ENCODE results near the gene PKNOX2.
A peak's percentile ranks its signal among the peaks of the same experiment; 100 is the strongest.

The PKNOX2 gene

GRCh38 chr11:125367710-125368109 lies 203.2 kb downstream of the PKNOX2 start:
- Histone ChIP-seq H3K36me3 (ENCODE audit: insufficient read depth, low read length) (no peaks in the 10 kb centered on the region), H3K27ac (ENCODE audit: low read depth, low read length) (no peak overlapping the region), H3K9ac (ENCODE audit: low read length) (no peak overlapping the region), H3K4me1 (ENCODE audit: insufficient read depth, low read length) (no peaks in the 10 kb centered on the region), H3K4me3 (ENCODE audit: low read depth in 1 of 2, low read length in 2 of 2) (no peak overlapping the region), H3K27me3 (ENCODE audit: control insufficient read depth in 1 of 2, insufficient read depth in 2 of 2, low read length in 2 of 2) (no peaks in the 10 kb centered on the region), H3K9me3 (ENCODE audit: low read length) (no peaks in the 10 kb centered on the region)

GRCh38 chr11:125368757-125369156 lies 204.2 kb downstream of the PKNOX2 start:
- Histone ChIP-seq H3K27ac (ENCODE audit: low read depth, low read length) (no peak overlapping the region), H3K9me3 (ENCODE audit: low read length) (no peaks in the 10 kb centered on the region), H3K36me3 (ENCODE audit: insufficient read depth, low read length) (no peaks in the 10 kb centered on the region), H3K9ac (ENCODE audit: low read length) (no peak overlapping the region), H3K4me1 (ENCODE audit: insufficient read depth, low read length) (no peaks in the 10 kb centered on the region), H3K27me3 (ENCODE audit: control insufficient read depth in 1 of 2, insufficient read depth in 2 of 2, low read length in 2 of 2) (no peaks in the 10 kb centered on the region), H3K4me3 (ENCODE audit: low read depth in 1 of 2, low read length in 2 of 2) (no peak overlapping the region)

GRCh38 chr11:125369808-125370207 lies 205.3 kb downstream of the PKNOX2 start:
- H3K27ac ChIP-seq (ENCODE audit: low read depth, low read length) = no peak overlapping the region
- no peaks in the 10 kb centered on the region for H3K36me3 ChIP-seq (ENCODE audit: insufficient read depth, low read length)
- no peak overlapping the region for H3K9ac ChIP-seq (ENCODE audit: low read length)
- H3K4me3 ChIP-seq (ENCODE audit: low read depth in 1 of 2, low read length in 2 of 2) = no peak overlapping the region
- no peaks in the 10 kb centered on the region for H3K4me1 ChIP-seq (ENCODE audit: insufficient read depth, low read length)
- H3K27me3 ChIP-seq (ENCODE audit: control insufficient read depth in 1 of 2, insufficient read depth in 2 of 2, low read length in 2 of 2) = no peaks in the 10 kb centered on the region
- no peaks in the 10 kb centered on the region for H3K9me3 ChIP-seq (ENCODE audit: low read length)

- no peaks in the 10 kb centered on the region for H3K27me3 ChIP-seq (ENCODE audit: control insufficient read depth in 1 of 2, insufficient read depth in 2 of 2, low read length in 2 of 2)
- H3K4me1 ChIP-seq (ENCODE audit: insufficient read depth, low read length) = no peaks in the 10 kb centered on the region
- no peak overlapping the region for H3K9ac ChIP-seq (ENCODE audit: low read length)
- no peak overlapping the region for H3K27ac ChIP-seq (ENCODE audit: low read depth, low read length)
- no peaks in the 10 kb centered on the region for H3K36me3 ChIP-seq (ENCODE audit: insufficient read depth, low read length)
- H3K9me3 ChIP-seq (ENCODE audit: low read length) = no peaks in the 10 kb centered on the region
- no peak overlapping the region for H3K4me3 ChIP-seq (ENCODE audit: low read depth in 1 of 2, low read length in 2 of 2)
These were observed 206.2 kb downstream of the PKNOX2 start for GRCh38 chr11:125370561-125371389.

GRCh38 chr11:125371431-125371935 lies 206.9 kb downstream of the PKNOX2 start:
- no peak overlapping the region for H3K4me3 ChIP-seq (ENCODE audit: low read depth in 1 of 2, low read length in 2 of 2)
- H3K9ac ChIP-seq (ENCODE audit: low read length) = no peak overlapping the region
- no peaks in the 10 kb centered on the region for H3K36me3 ChIP-seq (ENCODE audit: insufficient read depth, low read length)
- H3K27ac ChIP-seq (ENCODE audit: low read depth, low read length) = no peak overlapping the region
- no peaks in the 10 kb centered on the region for H3K9me3 ChIP-seq (ENCODE audit: low read length)
- no peaks in the 10 kb centered on the region for H3K27me3 ChIP-seq (ENCODE audit: control insufficient read depth in 1 of 2, insufficient read depth in 2 of 2, low read length in 2 of 2)
- peaks cover 4% of the 10 kb centered on the region for H3K4me1 ChIP-seq (ENCODE audit: insufficient read depth, low read length)

GRCh38 chr11:125372088-125372487 lies 207.5 kb downstream of the PKNOX2 start:
- no peak overlapping the region for H3K27ac ChIP-seq (ENCODE audit: low read depth, low read length)
- no peak overlapping the region for H3K4me3 ChIP-seq (ENCODE audit: low read depth in 1 of 2, low read length in 2 of 2)
- H3K4me1 ChIP-seq (ENCODE audit: insufficient read depth, low read length) = peaks cover 10% of the 10 kb centered on the region

GRCh38 chr11:125372911-125373310 lies 208.4 kb downstream of the PKNOX2 start:
- Histone ChIP-seq H3K9ac (ENCODE audit: low read length) (no peak overlapping the region), H3K9me3 (ENCODE audit: low read length) (no peaks in the 10 kb centered on the region), H3K4me1 (ENCODE audit: insufficient read depth, low read length) (peaks cover 11% of the 10 kb centered on the region), H3K36me3 (ENCODE audit: insufficient read depth, low read length) (no peaks in the 10 kb centered on the region), H3K27me3 (ENCODE audit: control insufficient read depth in 1 of 2, insufficient read depth in 2 of 2, low read length in 2 of 2) (no peaks in the 10 kb centered on the region), H3K4me3 (ENCODE audit: low read depth in 1 of 2, low read length in 2 of 2) (no peak overlapping the region), H3K27ac (ENCODE audit: low read depth, low read length) (no peak overlapping the region)

More at GRCh38 chr11:125372088-125372487, 207.5 kb downstream of the PKNOX2 start:
- Histone ChIP-seq H3K36me3 (ENCODE audit: insufficient read depth, low read length) (no peaks in the 10 kb centered on the region), H3K9ac (ENCODE audit: low read length) (no peak overlapping the region), H3K27me3 (ENCODE audit: control insufficient read depth in 1 of 2, insufficient read depth in 2 of 2, low read length in 2 of 2) (no peaks in the 10 kb centered on the region), H3K9me3 (ENCODE audit: low read length) (no peaks in the 10 kb centered on the region)

- no peak overlapping the region for H3K9ac ChIP-seq (ENCODE audit: low read length)
- no peaks in the 10 kb centered on the region for H3K9me3 ChIP-seq (ENCODE audit: low read length)
- no peak overlapping the region for H3K27ac ChIP-seq (ENCODE audit: low read depth, low read length)
- H3K4me3 ChIP-seq (ENCODE audit: low read depth in 1 of 2, low read length in 2 of 2) = no peak overlapping the region
- no peaks in the 10 kb centered on the region for H3K36me3 ChIP-seq (ENCODE audit: insufficient read depth, low read length)
- H3K27me3 ChIP-seq (ENCODE audit: control insufficient read depth in 1 of 2, insufficient read depth in 2 of 2, low read length in 2 of 2) = no peaks in the 10 kb centered on the region
- H3K4me1 ChIP-seq (ENCODE audit: insufficient read depth, low read length) = peaks cover 11% of the 10 kb centered on the region
These were observed 209.2 kb downstream of the PKNOX2 start for GRCh38 chr11:125373426-125374391.

GRCh38 chr11:125374398-125374797 lies 209.8 kb downstream of the PKNOX2 start:
- no peak overlapping the region for H3K4me3 ChIP-seq (ENCODE audit: low read depth in 1 of 2, low read length in 2 of 2)
- H3K4me1 ChIP-seq (ENCODE audit: insufficient read depth, low read length) = peaks cover 11% of the 10 kb centered on the region
- no peaks in the 10 kb centered on the region for H3K36me3 ChIP-seq (ENCODE audit: insufficient read depth, low read length)
- H3K9me3 ChIP-seq (ENCODE audit: low read length) = no peaks in the 10 kb centered on the region
- H3K27ac ChIP-seq (ENCODE audit: low read depth, low read length) = no peak overlapping the region
- no peaks in the 10 kb centered on the region for H3K27me3 ChIP-seq (ENCODE audit: control insufficient read depth in 1 of 2, insufficient read depth in 2 of 2, low read length in 2 of 2)
- H3K9ac ChIP-seq (ENCODE audit: low read length) = no peak overlapping the region

- H3K4me3 ChIP-seq (ENCODE audit: low read depth in 1 of 2, low read length in 2 of 2) = no peak overlapping the region
- H3K27ac ChIP-seq (ENCODE audit: low read depth, low read length) = no peak overlapping the region
- H3K36me3 ChIP-seq (ENCODE audit: insufficient read depth, low read length) = no peaks in the 10 kb centered on the region
- H3K4me1 ChIP-seq (ENCODE audit: insufficient read depth, low read length) = peaks cover 11% of the 10 kb centered on the region
- no peaks in the 10 kb centered on the region for H3K27me3 ChIP-seq (ENCODE audit: control insufficient read depth in 1 of 2, insufficient read depth in 2 of 2, low read length in 2 of 2)
- no peaks in the 10 kb centered on the region for H3K9me3 ChIP-seq (ENCODE audit: low read length)
- no peak overlapping the region for H3K9ac ChIP-seq (ENCODE audit: low read length)
These were observed 210.6 kb downstream of the PKNOX2 start for GRCh38 chr11:125375146-125375545.

GRCh38 chr11:125376117-125376516 lies 211.6 kb downstream of the PKNOX2 start:
- Histone ChIP-seq H3K4me3 (ENCODE audit: low read depth in 1 of 2, low read length in 2 of 2) (peak overlapping the region in 1 of 2 donors; percentile 0), H3K27ac (ENCODE audit: low read depth, low read length) (no peak overlapping the region), H3K36me3 (ENCODE audit: insufficient read depth, low read length) (no peaks in the 10 kb centered on the region), H3K9me3 (ENCODE audit: low read length) (no peaks in the 10 kb centered on the region), H3K27me3 (ENCODE audit: control insufficient read depth in 1 of 2, insufficient read depth in 2 of 2, low read length in 2 of 2) (no peaks in the 10 kb centered on the region), H3K9ac (ENCODE audit: low read length) (no peak overlapping the region), H3K4me1 (ENCODE audit: insufficient read depth, low read length) (peaks cover 11% of the 10 kb centered on the region)

All from muscle layer of colon (tissue), 2 donors.